ENCODE results near the gene RHBDD2. TPM values are rescaled to one million over a fixed set of nuclear protein-coding genes. Genes with fewer than 3 reads are reported as not detected.
"Not testable (repeated sequence)": the region's sequence is repeated elsewhere in the genome, so short reads cannot be mapped to it uniquely, and the experiment has no call there.

Gene RHBDD2
- total RNA-seq, 1 donor, result 27.5 TPM

- TF ChIP-seq CTCF (IDR thresholded peaks at IDR 0.05; ENCODE audit: extremely low read depth, low read depth, low read length), result no peak
- Histone ChIP-seq H3K4me2 (ENCODE audit: insufficient read depth, low read length) (no peak overlapping the region), H3K79me2 (ENCODE audit: insufficient read depth, low read length) (no peaks in the 10 kb centered on the region), H3K27me3 (ENCODE audit: insufficient read depth, low read length) (no peaks in the 10 kb centered on the region), H3K9me3 (ENCODE audit: low read depth, low read length) (no peaks in the 10 kb centered on the region), H4K20me1 (ENCODE audit: insufficient read depth, low read length) (no peaks in the 10 kb centered on the region), H3K27ac (ENCODE audit: low read depth, low read length) (no peak overlapping the region), H3K4me1 (ENCODE audit: insufficient read depth, low read length) (peaks cover under 1% of the 10 kb centered on the region), H3K4me3 (ENCODE audit: insufficient read depth, low read length) (no peak overlapping the region), H2AFZ (ENCODE audit: low read length) (no peak overlapping the region), H3K36me3 (ENCODE audit: insufficient read depth, low read length) (no peaks in the 10 kb centered on the region)
- no peak for DNase-seq (ENCODE audit: insufficient read length, low spot score, missing footprints)
Observed at GRCh38 chr7:75847707-75848106, 31.1 kb upstream of the RHBDD2 start.

- no peak for TF ChIP-seq CTCF (IDR thresholded peaks at IDR 0.05; ENCODE audit: extremely low read depth, low read depth, low read length)
- Histone ChIP-seq H4K20me1 (ENCODE audit: insufficient read depth, low read length) (no peaks in the 10 kb centered on the region), H3K79me2 (ENCODE audit: insufficient read depth, low read length) (no peaks in the 10 kb centered on the region), H3K27me3 (ENCODE audit: insufficient read depth, low read length) (no peaks in the 10 kb centered on the region), H3K4me2 (ENCODE audit: insufficient read depth, low read length) (no peak overlapping the region), H3K27ac (ENCODE audit: low read depth, low read length) (no peak overlapping the region), H3K36me3 (ENCODE audit: insufficient read depth, low read length) (no peaks in the 10 kb centered on the region), H2AFZ (ENCODE audit: low read length) (no peak overlapping the region), H3K4me3 (ENCODE audit: insufficient read depth, low read length) (no peak overlapping the region), H3K9me3 (ENCODE audit: low read depth, low read length) (no peaks in the 10 kb centered on the region), H3K4me1 (ENCODE audit: insufficient read depth, low read length) (no peaks in the 10 kb centered on the region)
- DNase-seq (ENCODE audit: insufficient read length, low spot score, missing footprints), result no peak
Observed at GRCh38 chr7:75849573-75849972, 29.3 kb upstream of the RHBDD2 start.

- H3K36me3 ChIP-seq (ENCODE audit: insufficient read depth, low read length), result no peaks in the 10 kb centered on the region
- H3K27me3 ChIP-seq (ENCODE audit: insufficient read depth, low read length), result no peaks in the 10 kb centered on the region
- H3K4me3 ChIP-seq (ENCODE audit: insufficient read depth, low read length), result no peak overlapping the region
- no peaks in the 10 kb centered on the region for H3K79me2 ChIP-seq (ENCODE audit: insufficient read depth, low read length)
- no peaks in the 10 kb centered on the region for H4K20me1 ChIP-seq (ENCODE audit: insufficient read depth, low read length)
- no peaks in the 10 kb centered on the region for H3K9me3 ChIP-seq (ENCODE audit: low read depth, low read length)
- no peak overlapping the region for H2AFZ ChIP-seq (ENCODE audit: low read length)
- no peak for TF ChIP-seq CTCF (IDR thresholded peaks at IDR 0.05; ENCODE audit: extremely low read depth, low read depth, low read length)
- no peak overlapping the region for H3K4me2 ChIP-seq (ENCODE audit: insufficient read depth, low read length)
- no peak overlapping the region for H3K27ac ChIP-seq (ENCODE audit: low read depth, low read length)
- H3K4me1 ChIP-seq (ENCODE audit: insufficient read depth, low read length), result no peaks in the 10 kb centered on the region
- no peak for DNase-seq (ENCODE audit: insufficient read length, low spot score, missing footprints)
Observed at GRCh38 chr7:75850235-75850634, 28.6 kb upstream of the RHBDD2 start.

- Histone ChIP-seq H3K4me1 (ENCODE audit: insufficient read depth, low read length) (no peaks in the 10 kb centered on the region), H3K4me3 (ENCODE audit: insufficient read depth, low read length) (no peak overlapping the region), H3K4me2 (ENCODE audit: insufficient read depth, low read length) (no peak overlapping the region), H3K27me3 (ENCODE audit: insufficient read depth, low read length) (no peaks in the 10 kb centered on the region), H4K20me1 (ENCODE audit: insufficient read depth, low read length) (no peaks in the 10 kb centered on the region), H2AFZ (ENCODE audit: low read length) (no peak overlapping the region), H3K9me3 (ENCODE audit: low read depth, low read length) (no peaks in the 10 kb centered on the region), H3K36me3 (ENCODE audit: insufficient read depth, low read length) (no peaks in the 10 kb centered on the region), H3K27ac (ENCODE audit: low read depth, low read length) (no peak overlapping the region), H3K79me2 (ENCODE audit: insufficient read depth, low read length) (no peaks in the 10 kb centered on the region)
- no peak for DNase-seq (ENCODE audit: insufficient read length, low spot score, missing footprints)
- no peak for TF ChIP-seq CTCF (IDR thresholded peaks at IDR 0.05; ENCODE audit: extremely low read depth, low read depth, low read length)
Observed at GRCh38 chr7:75854233-75854632, 24.6 kb upstream of the RHBDD2 start.

- not testable (repeated sequence) for H3K36me3 ChIP-seq (ENCODE audit: insufficient read depth, low read length); H4K20me1 ChIP-seq (ENCODE audit: insufficient read depth, low read length); H3K4me1 ChIP-seq (ENCODE audit: insufficient read depth, low read length); DNase-seq (ENCODE audit: insufficient read length, low spot score, missing footprints); H3K27ac ChIP-seq (ENCODE audit: low read depth, low read length); H2AFZ ChIP-seq (ENCODE audit: low read length); H3K79me2 ChIP-seq (ENCODE audit: insufficient read depth, low read length); H3K27me3 ChIP-seq (ENCODE audit: insufficient read depth, low read length); H3K9me3 ChIP-seq (ENCODE audit: low read depth, low read length); H3K4me2 ChIP-seq (ENCODE audit: insufficient read depth, low read length); H3K4me3 ChIP-seq (ENCODE audit: insufficient read depth, low read length)
Observed at GRCh38 chr7:75854813-75855345, 24.0 kb upstream of the RHBDD2 start.
